ENCODE results near the gene HNRNPUL1. TPM values are rescaled to one million over a fixed set of nuclear protein-coding genes. Genes with fewer than 3 reads are reported as not detected.
A peak's percentile ranks its signal among the peaks of the same experiment; 100 is the strongest.

Gene HNRNPUL1
- total and polyA plus RNA-seq, 2 donors (not counting 1 experiment from before 2014, with no cell fraction given), result 60.7 to 273 TPM

DNA sequence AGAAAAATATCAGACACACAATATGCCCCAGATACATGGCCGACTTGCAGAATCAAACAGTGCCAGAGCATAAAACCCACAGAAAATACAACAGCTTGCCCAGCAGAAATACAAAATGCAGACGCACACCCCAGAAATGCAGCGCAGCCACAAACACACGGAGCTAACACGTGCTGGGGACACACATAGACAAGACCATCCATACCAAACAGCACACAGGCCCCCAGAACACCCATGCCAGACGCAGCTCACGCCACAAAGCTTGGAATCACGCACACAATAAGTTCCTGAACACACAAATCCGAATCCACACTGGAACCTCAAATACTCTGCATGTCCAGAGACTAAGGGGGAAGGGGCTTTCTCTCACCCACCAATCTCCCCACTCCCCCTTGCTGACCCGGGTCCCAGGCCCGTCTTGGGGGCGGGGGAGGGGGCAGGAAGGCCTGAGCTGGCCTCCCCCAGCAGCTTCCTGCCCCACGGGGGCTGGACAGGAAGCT, 63.0 kb downstream of the HNRNPUL1 start:
- intact Hi-C loops (cut with micrococcal nuclease), result loop anchor here (1.0 to 10.0 kb wide), 4 partner anchors 24 to 238 kb away; partner anchors contain the start of genes BCKDHA and EXOSC5
- no peaks in the 10 kb centered on the region for H3K27me3 Mint-ChIP-seq

More for the DNA sequence above, 63.0 kb downstream of the HNRNPUL1 start:
- Histone ChIP-seq H3K4me2 (replicated peaks; ENCODE audit: low read depth, low read length, poor library complexity, severe bottlenecking) (peak overlapping the region; percentile 92), H3K9ac (ENCODE audit: low read length) (peak overlapping the region; percentile 58), H3K27ac (ENCODE audit: low read length in 2 of 2) (peak overlapping the region; percentile 76 to 97), H3K9me3 (ENCODE audit: control extremely low read depth in 1 of 3, control insufficient read depth in 2 of 3, insufficient read depth in 1 of 3, low read length in 2 of 3) (no peaks in the 10 kb centered on the region), H4K20me1 (ENCODE audit: control insufficient read depth, insufficient read depth, low read length, poor library complexity, severe bottlenecking) (peaks cover 11% of the 10 kb centered on the region), H3K4me1 (ENCODE audit: control insufficient read depth in 2 of 2, insufficient read depth in 2 of 2, low read length in 2 of 2) (peaks cover 59 to 85% of the 10 kb centered on the region in 2 donors), H3K79me2 (ENCODE audit: control insufficient read depth, insufficient read depth, low read length) (peaks cover 7% of the 10 kb centered on the region), H3K4me3 (ENCODE audit: control extremely low read depth in 1 of 5, extremely low read depth in 1 of 5, insufficient read depth in 1 of 5, low read depth in 2 of 5, low read length in 4 of 5) (peak overlapping the region; percentile 22 to 72 (median 52)), H2AFZ (ENCODE audit: insufficient read depth, low read depth, low read length, poor library complexity, severe bottlenecking) (no peak overlapping the region), H3K27me3 (replicated peaks in 1 of 4; ENCODE audit: control extremely low read depth in 1 of 4, control insufficient read depth in 3 of 4, insufficient read depth in 4 of 4, low read length in 3 of 4) (no peaks in the 10 kb centered on the region), H3K36me3 (replicated peaks in 1 of 2; ENCODE audit: control extremely low read depth in 1 of 2, control insufficient read depth in 1 of 2, extremely low read depth in 1 of 2, insufficient read depth in 2 of 2, low read length in 1 of 2) (peaks cover 0 to 47% of the 10 kb centered on the region in 2 experiments)
- no peak for DNase-seq
- Mint-ChIP-seq H3K9me3 (ENCODE audit: insufficient read depth) (no peaks in the 10 kb centered on the region), H3K27ac (peak overlapping the region; percentile 99), H3K4me3 (peak overlapping the region; percentile 92), H3K4me1 (peaks cover 71% of the 10 kb centered on the region)
- ChIA-PET POLR2A (interaction anchor here (1.3 to 5.3 kb wide), 8 partner anchors 9 to 63 kb away, joined by 3 to 69 read pairs (median 11); partner anchors contain the start of genes B9D2, CCDC97, HNRNPUL1 and TGFB1), CTCF (interaction anchor here (0.6 to 9.7 kb wide), 12 partner anchors 15 to 243 kb away, joined by 3 to 130 read pairs (median 4); partner anchors contain the start of genes B9D2, CCDC97, HNRNPUL1 and TGFB1)
- TF ChIP-seq, protein P1, sequence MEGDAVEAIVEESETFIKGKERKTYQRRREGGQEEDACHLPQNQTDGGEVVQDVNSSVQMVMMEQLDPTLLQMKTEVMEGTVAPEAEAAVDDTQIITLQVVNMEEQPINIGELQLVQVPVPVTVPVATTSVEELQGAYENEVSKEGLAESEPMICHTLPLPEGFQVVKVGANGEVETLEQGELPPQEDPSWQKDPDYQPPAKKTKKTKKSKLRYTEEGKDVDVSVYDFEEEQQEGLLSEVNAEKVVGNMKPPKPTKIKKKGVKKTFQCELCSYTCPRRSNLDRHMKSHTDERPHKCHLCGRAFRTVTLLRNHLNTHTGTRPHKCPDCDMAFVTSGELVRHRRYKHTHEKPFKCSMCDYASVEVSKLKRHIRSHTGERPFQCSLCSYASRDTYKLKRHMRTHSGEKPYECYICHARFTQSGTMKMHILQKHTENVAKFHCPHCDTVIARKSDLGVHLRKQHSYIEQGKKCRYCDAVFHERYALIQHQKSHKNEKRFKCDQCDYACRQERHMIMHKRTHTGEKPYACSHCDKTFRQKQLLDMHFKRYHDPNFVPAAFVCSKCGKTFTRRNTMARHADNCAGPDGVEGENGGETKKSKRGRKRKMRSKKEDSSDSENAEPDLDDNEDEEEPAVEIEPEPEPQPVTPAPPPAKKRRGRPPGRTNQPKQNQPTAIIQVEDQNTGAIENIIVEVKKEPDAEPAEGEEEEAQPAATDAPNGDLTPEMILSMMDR (IDR thresholded peaks at IDR 0.05), result no peak
- no peak for TF ChIP-seq EZH2 (IDR thresholded peaks at IDR 0.05; ENCODE audit: borderline replicate concordance, insufficient read depth, low read depth, low read length, poor library complexity, severe bottlenecking)
- no peak for ATAC-seq (ENCODE audit: low read depth)
- 7% methylated on average over 10 of the region's 13 CpGs for WGBS (ENCODE audit: insufficient coverage)

All from B cell (primary cell).